GM21528 (cell line): Measurements from ENCODE around the gene RSPH10B2.
"Not testable (repeated sequence)": the region's sequence is repeated elsewhere in the genome, so short reads cannot be mapped to it uniquely, and the experiment has no call there.

Experiments used
- ATAC-seq: cut with Tn5 transposase; IDR thresholded peaks from one replicate; pipeline ENCODE4 v1.9.1; 2021; ENCODE audit warnings: mild to moderate bottlenecking, moderate library complexity; ENCODE audit not compliant: unreplicated experiment, low FRiP score

The RSPH10B2 gene

GRCh38 chr7:6835521-6835920, 81.6 kb downstream of the RSPH10B2 start:
- ATAC-seq: not testable (repeated sequence)

GRCh38 chr7:6837081-6837480, 83.2 kb downstream of the RSPH10B2 start:
- not testable (repeated sequence) for ATAC-seq

- ATAC-seq: not testable (repeated sequence)
These were observed 88.5 kb downstream of the RSPH10B2 start for GRCh38 chr7:6842278-6842921.

- not testable (repeated sequence) for ATAC-seq
These were observed 89.2 kb downstream of the RSPH10B2 start for GRCh38 chr7:6843092-6843491.

- not testable (repeated sequence) for ATAC-seq
These were observed 89.8 kb downstream of the RSPH10B2 start for GRCh38 chr7:6843654-6844053.

- ATAC-seq: not testable (repeated sequence)
These were observed 92.1 kb downstream of the RSPH10B2 start for GRCh38 chr7:6845971-6846449.

GRCh38 chr7:6847751-6848150, 93.8 kb downstream of the RSPH10B2 start:
- ATAC-seq: not testable (repeated sequence)
